Nephron progenitor cell (in vitro differentiated cells): ENCODE data around the gene PNPLA7.

ENCODE experiments used
- DNase-seq: peaks from one replicate; pipeline ENCODE4 v3.0.0; 2021
- H3K27ac Mint-ChIP-seq: 2 replicates; pipeline ENCODE4 v1.8.0; 2021; ENCODE audit warnings: mild to moderate bottlenecking, moderate library complexity, mixed read lengths
- H3K27me3 Mint-ChIP-seq: 2 replicates; pipeline ENCODE4 v1.8.0; 2021; ENCODE audit warnings: mild to moderate bottlenecking, low read depth, mixed read lengths; ENCODE audit not compliant: poor library complexity
- H3K36me3 Mint-ChIP-seq: 2 replicates; pipeline ENCODE4 v1.8.0; 2021; ENCODE audit warnings: low read depth, mixed read lengths
- H3K4me1 Mint-ChIP-seq: 2 replicates; pipeline ENCODE4 v1.8.0; 2021; ENCODE audit warnings: mixed read lengths
- H3K4me3 Mint-ChIP-seq: 2 replicates; pipeline ENCODE4 v1.8.0; 2021; ENCODE audit warnings: mild to moderate bottlenecking, moderate library complexity, mixed read lengths
- H3K9me3 Mint-ChIP-seq: 2 replicates; pipeline ENCODE4 v1.8.0; 2021; ENCODE audit warnings: mild to moderate bottlenecking, moderate library complexity, mixed read lengths
- TF ChIP-seq, protein P1 (sequence below): fragments of 200-600 bp; sonication (generic); IDR thresholded peaks from 2 replicates; pipeline ENCODE4 v1.5.0; 2021; ENCODE audit warnings: antibody characterized with exemption

Gene PNPLA7

DNA sequence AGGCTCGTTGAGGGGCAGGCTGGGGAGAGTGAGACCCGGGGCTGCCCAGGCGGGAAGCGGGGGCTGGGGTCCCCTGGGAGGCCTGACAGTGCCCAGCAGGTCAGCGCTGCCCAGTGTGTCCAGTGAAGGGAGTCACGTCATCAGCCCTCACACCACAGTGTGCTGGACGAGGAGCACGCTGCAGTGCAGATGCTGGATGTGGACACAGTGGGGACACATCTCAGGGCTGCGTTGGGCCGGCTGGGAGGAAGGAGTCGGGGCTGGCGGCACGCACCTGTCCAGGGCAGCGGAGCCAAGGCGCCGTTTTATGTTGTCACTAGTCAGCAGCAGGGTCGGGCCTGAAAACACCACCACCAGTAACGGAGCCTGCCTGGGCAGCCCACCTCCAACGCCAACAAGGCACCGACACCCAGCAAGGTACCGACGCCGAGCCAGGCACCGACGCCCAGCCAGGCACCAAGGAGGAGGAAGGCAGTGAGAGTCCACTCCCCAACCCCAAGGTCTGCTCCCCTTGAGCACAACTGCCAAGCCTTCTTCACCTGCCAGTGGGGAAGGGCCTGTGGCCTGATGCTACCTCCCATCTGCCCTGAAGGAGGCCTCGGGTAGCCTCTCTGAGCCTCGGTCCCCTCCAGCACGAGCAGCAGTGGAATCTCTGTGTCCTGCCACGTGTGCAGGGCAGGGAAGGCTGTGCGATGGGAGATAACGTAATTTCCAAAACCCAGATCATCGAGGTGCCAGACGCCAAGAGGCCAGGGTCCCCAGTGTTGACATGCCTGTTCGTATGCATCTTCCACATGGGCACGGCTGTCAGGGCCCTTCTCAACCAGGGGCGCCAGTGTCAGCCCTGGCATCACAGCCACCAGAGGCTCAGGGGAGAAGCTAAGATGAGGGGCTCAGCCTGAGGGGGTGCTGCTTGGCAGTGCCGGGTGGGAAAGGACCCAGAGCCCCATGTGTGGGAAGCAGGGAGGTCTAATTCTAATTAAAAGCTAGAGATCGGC is 69.2 kb downstream of the PNPLA7 start:
- Mint-ChIP-seq H3K36me3 (peaks cover 3% of the 10 kb centered on the region), H3K4me1 (peaks cover 8% of the 10 kb centered on the region), H3K27ac (no peak overlapping the region), H3K4me3 (no peak overlapping the region), H3K9me3 (peaks cover 6% of the 10 kb centered on the region), H3K27me3 (no peaks in the 10 kb centered on the region)
- TF ChIP-seq, protein P1, sequence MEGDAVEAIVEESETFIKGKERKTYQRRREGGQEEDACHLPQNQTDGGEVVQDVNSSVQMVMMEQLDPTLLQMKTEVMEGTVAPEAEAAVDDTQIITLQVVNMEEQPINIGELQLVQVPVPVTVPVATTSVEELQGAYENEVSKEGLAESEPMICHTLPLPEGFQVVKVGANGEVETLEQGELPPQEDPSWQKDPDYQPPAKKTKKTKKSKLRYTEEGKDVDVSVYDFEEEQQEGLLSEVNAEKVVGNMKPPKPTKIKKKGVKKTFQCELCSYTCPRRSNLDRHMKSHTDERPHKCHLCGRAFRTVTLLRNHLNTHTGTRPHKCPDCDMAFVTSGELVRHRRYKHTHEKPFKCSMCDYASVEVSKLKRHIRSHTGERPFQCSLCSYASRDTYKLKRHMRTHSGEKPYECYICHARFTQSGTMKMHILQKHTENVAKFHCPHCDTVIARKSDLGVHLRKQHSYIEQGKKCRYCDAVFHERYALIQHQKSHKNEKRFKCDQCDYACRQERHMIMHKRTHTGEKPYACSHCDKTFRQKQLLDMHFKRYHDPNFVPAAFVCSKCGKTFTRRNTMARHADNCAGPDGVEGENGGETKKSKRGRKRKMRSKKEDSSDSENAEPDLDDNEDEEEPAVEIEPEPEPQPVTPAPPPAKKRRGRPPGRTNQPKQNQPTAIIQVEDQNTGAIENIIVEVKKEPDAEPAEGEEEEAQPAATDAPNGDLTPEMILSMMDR, result no peak
- DNase-seq, result no peak

DNA sequence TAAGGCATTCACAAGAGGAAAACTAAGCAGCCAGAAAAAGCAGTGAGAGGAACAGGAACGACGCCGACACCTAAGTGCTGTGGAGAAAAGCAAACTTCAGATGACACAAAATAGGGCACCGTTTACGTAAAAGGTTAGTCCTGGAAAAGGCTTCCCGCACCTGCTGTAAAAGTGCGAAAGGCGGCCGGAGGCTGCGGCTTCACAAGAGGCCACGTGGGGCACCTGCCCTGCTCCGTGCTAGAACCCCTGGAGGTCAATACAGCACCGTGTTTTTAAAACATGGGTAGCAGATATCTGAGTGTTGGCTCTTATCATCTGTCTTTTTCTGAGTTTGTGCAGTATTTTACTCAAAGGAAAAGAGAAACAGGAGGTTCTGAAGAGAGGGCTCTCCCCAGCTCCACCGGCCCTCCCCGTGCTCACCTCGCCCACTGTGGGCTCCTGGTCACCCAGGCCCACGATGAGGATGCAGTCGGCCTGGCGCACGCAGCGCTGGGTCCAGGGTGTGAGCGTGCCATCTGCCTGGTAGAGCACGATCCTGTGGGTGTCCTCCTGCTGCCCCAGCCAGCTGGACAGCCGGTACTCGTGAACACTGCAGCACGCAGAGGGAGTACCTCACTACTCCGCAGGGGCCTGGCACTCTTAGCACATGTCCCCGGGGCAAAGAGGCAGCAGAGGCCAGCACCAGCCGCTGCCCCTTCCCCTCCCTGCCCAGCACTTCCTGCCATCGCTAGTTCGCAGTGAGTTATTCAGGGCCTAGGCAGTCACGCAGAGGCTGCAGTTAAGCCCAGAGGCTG is 70.1 kb downstream of the PNPLA7 start:
- Mint-ChIP-seq H3K27ac (no peak overlapping the region), H3K4me1 (peaks cover 8% of the 10 kb centered on the region), H3K4me3 (no peak overlapping the region), H3K9me3 (peaks cover 14% of the 10 kb centered on the region), H3K36me3 (peaks cover 8% of the 10 kb centered on the region), H3K27me3 (no peaks in the 10 kb centered on the region)
- DNase-seq, result no peak
- TF ChIP-seq, protein P1, result no peak

DNA sequence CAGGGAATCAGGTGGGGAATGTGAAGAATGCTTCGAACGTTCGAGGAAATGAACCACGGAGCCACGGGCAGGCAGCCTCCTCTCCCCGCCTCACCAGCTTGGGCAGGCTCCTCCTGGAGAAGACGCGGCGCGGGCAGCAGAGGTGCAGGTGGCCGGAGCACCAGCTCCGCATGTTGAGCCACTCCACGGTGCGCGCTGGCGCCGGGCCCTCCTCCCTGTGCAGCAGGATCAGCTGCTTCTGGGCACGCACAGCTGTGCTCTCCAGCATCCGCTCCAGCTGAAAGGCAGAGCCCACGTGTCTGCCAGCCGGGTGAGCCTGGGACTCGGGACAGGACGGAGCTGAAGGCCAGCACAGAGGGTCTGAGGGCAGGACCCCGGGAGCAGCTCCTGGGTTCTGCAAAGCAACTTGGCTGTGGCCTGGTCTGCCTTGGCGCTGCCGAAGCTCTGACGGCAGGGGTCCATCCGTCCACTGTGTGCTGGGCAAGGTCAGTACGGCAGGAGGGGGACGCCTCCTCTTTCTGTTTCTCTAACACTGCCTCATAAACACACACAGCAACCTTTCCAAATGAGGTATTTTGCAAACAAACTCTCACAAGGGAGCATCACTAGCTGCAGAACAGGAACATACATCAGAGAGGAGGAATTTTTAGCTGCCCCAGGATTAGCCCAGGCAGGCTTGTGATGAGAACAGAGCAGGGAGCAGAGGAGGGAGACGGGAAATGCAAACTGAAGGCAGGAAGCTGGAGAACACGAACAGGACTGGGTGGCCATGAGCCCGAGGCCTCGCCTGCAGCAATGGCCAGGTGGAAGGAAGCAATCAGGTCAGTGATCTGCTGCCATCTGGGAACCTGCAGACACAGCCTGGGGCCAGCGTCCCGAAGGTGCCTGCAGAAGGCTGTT is 71.0 kb downstream of the PNPLA7 start:
- no peak overlapping the region for H3K27ac Mint-ChIP-seq
- H3K27me3 Mint-ChIP-seq, result no peaks in the 10 kb centered on the region
- TF ChIP-seq, protein P1, result no peak
- H3K9me3 Mint-ChIP-seq, result peaks cover 23% of the 10 kb centered on the region
- peaks cover 8% of the 10 kb centered on the region for H3K4me1 Mint-ChIP-seq
- H3K36me3 Mint-ChIP-seq, result peaks cover 12% of the 10 kb centered on the region
- H3K4me3 Mint-ChIP-seq, result no peak overlapping the region
- DNase-seq, result no peak

DNA sequence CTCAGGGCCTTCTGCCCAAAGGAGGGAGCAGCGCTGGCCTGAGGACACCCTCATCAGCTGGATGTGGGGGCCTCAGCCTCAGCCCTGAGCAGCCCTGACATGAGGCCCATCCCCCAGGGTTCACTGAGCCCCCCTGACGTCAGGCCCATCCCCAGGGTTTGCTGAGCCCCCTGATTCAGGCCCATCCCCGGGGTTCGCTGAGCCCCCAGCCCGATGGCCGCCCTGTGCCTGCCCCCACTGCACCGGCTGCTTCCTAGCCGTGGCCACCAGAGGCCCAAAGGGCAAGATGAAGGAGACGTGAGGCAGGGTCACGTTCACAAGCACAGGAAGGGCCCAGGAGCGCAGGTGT is 71.6 kb downstream of the PNPLA7 start:
- Mint-ChIP-seq H3K9me3 (peaks cover 29% of the 10 kb centered on the region), H3K4me1 (peaks cover 8% of the 10 kb centered on the region), H3K27me3 (peaks cover under 1% of the 10 kb centered on the region), H3K4me3 (no peak overlapping the region), H3K27ac (no peak overlapping the region), H3K36me3 (peaks cover 16% of the 10 kb centered on the region)
- TF ChIP-seq, protein P1, result no peak
- DNase-seq, result no peak

DNA sequence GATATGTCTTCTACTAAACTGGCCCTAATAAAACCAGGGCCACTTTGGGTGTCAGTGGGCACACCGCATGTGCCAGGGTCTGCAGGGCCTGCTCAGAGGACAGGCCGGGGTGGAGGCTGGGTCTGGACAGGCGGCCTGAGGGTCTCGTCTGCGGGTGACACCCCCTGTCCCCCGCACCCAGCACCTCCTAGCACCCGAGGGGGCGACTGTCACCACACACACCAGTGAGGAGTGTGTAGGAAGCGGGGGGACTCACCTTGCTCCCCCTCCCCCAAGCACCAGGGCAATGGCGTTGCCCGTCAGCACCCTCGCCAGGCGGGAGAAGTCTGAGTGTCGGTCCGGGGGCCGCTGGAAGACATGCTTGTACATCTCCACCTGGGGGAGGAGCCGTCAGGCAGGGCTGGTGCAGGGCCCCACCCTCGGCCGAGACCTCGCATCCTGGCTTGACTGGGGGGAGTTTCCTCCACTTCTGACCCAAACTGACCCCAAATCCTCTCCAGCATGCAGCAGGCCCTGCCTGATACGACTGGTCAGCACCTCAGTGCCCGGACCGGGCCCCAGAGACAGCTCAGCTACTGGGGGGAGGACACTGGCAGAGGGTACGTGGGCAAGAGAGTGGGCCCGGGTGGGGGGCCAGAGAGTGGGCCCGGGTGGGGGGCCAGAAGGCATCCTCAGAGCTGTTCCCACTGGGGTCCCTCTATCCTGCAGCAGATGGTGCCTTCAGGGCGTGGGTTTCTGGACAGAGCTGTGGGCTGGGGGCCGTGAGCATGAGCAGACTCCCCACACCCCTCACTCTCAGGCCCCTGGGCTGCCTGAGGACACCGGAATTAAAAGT is 72.2 kb downstream of the PNPLA7 start:
- H3K36me3 Mint-ChIP-seq, result peaks cover 21% of the 10 kb centered on the region
- H3K4me3 Mint-ChIP-seq, result no peak overlapping the region
- TF ChIP-seq, protein P1, result no peak
- no peak overlapping the region for H3K27ac Mint-ChIP-seq
- H3K4me1 Mint-ChIP-seq, result peaks cover 8% of the 10 kb centered on the region
- DNase-seq, result no peak
- peaks cover 35% of the 10 kb centered on the region for H3K9me3 Mint-ChIP-seq
- peaks cover 5% of the 10 kb centered on the region for H3K27me3 Mint-ChIP-seq
